GM21390 (cell line): ENCODE data around the gene PTGDS.
A peak's percentile ranks its signal among the peaks of the same experiment; 100 is the strongest.

Experiments used
- ATAC-seq: cut with Tn5 transposase; IDR thresholded peaks from one replicate; pipeline ENCODE4 v1.9.1; 2021; ENCODE audit not compliant: unreplicated experiment

Gene PTGDS

GRCh38 chr9:136945333-136946227, 31.7 kb upstream of the PTGDS start:
- no peak for ATAC-seq

GRCh38 chr9:136946228-136947027, 30.9 kb upstream of the PTGDS start:
- no peak for ATAC-seq

- no peak for ATAC-seq
Measured at GRCh38 chr9:136947028-136947891, 30.0 kb upstream of the PTGDS start.

- no peak for ATAC-seq
Measured at GRCh38 chr9:136947955-136948510, 29.3 kb upstream of the PTGDS start.

- no peak for ATAC-seq
Measured at GRCh38 chr9:136949239-136949816, 28.0 kb upstream of the PTGDS start.

- ATAC-seq: peak; percentile 85
Measured at GRCh38 chr9:136949817-136950655, 27.3 kb upstream of the PTGDS start.

GRCh38 chr9:136950656-136951276, 26.5 kb upstream of the PTGDS start:
- no peak for ATAC-seq

- ATAC-seq: no peak
Measured at GRCh38 chr9:136951541-136952320, 25.6 kb upstream of the PTGDS start, which contains the start of gene LCN12. Gene LCN12, plus strand, starts transcription at chr9:136952273. Its CDS starts 55 bp downstream, at chr9:136952328.

GRCh38 chr9:136952321-136952850, 24.9 kb upstream of the PTGDS start:
- ATAC-seq: no peak

GRCh38 chr9:136952876-136953770, 24.2 kb upstream of the PTGDS start:
- ATAC-seq: no peak

GRCh38 chr9:136953771-136954269, 23.5 kb upstream of the PTGDS start:
- no peak for ATAC-seq

- no peak for ATAC-seq
Measured at GRCh38 chr9:136954270-136955083, 22.8 kb upstream of the PTGDS start.

GRCh38 chr9:136955202-136955942, 21.9 kb upstream of the PTGDS start:
- ATAC-seq: no peak

GRCh38 chr9:136955943-136956335, 21.4 kb upstream of the PTGDS start:
- no peak for ATAC-seq

GRCh38 chr9:136956604-136957003, 20.7 kb upstream of the PTGDS start:
- ATAC-seq: no peak
